Measurements from ENCODE around the gene KCNK16.
A peak's percentile ranks its signal among the peaks of the same experiment; 100 is the strongest.

KCNK16 gene

GRCh38 chr6:39347906-39348585, 25.5 kb upstream of the KCNK16 start:
- peak; percentile 83 for TF ChIP-seq CTCF (IDR thresholded peaks at IDR 0.05)

GRCh38 chr6:39347206-39347605, 24.7 kb upstream of the KCNK16 start:
- no peak for TF ChIP-seq CTCF (IDR thresholded peaks at IDR 0.05)

GRCh38 chr6:39344821-39345280, 22.3 kb upstream of the KCNK16 start:
- TF ChIP-seq CTCF (IDR thresholded peaks at IDR 0.05): no peak

GRCh38 chr6:39343396-39343870, 20.9 kb upstream of the KCNK16 start:
- TF ChIP-seq CTCF (IDR thresholded peaks at IDR 0.05): no peak

GRCh38 chr6:39342692-39343395, 20.3 kb upstream of the KCNK16 start:
- TF ChIP-seq CTCF (IDR thresholded peaks at IDR 0.05): no peak

GRCh38 chr6:39341937-39342336, 19.4 kb upstream of the KCNK16 start:
- no peak for TF ChIP-seq CTCF (IDR thresholded peaks at IDR 0.05)

GRCh38 chr6:39341352-39341751, 18.9 kb upstream of the KCNK16 start:
- TF ChIP-seq CTCF (IDR thresholded peaks at IDR 0.05): no peak
